A549 (cell line): Measurements from ENCODE around the gene SULT1A1. TPM values are rescaled to one million over a fixed set of nuclear protein-coding genes. Genes with fewer than 3 reads are reported as not detected.
"Not testable (repeated sequence)": the region's sequence is repeated elsewhere in the genome, so short reads cannot be mapped to it uniquely, and the experiment has no call there.

Experiments
- ATAC-seq, 2 experiments: fragments of 200-7000 bp in 1 of 2; fragments of >200 bp in 1 of 2; cut with Nextera tagmentation in 1 of 2; cut with Tn5 transposase in 1 of 2; 3 replicates each; pipeline versions ENCODE4 v1.8.0 to v1.9.1; 2018 to 2020; ENCODE audit warnings: mild to moderate bottlenecking in 1 of 2, moderate library complexity in 1 of 2
- CTCF ChIA-PET: fragments of 300-600 bp; sonication (Branson Sonifier 250); formaldehyde crosslinking; extraction: SDS; loops from one replicate; lab custom pipeline; 2021; ENCODE audit warnings: antibody characterized with exemption, inconsistent platforms; lab: Yijun Ruan, JAX
- POLR2A ChIA-PET: fragments of 350-600 bp; formaldehyde crosslinking; extraction: SDS; loops from one replicate; lab custom pipeline; 2021; ENCODE audit warnings: antibody characterized with exemption, inconsistent platforms; lab: Yijun Ruan, JAX
- DNase-seq, 2 experiments: peaks; one replicate each; pipeline versions ENCODE4 v3.0.0 to v3.0.0-alpha.2; 2011 to 2016; ENCODE audit warnings: low read depth in 1 of 2, low spot score in 1 of 2
- FAIRE-seq: peaks from 2 replicates; lab custom pipeline; 2011; peaks lifted over from hg19 to GRCh38; lab: Jason Lieb, UNC
- H3K27ac ChIP-seq, 2 experiments: fragments of >200 bp; sonication (Bioruptor Twin); formaldehyde crosslinking; 3 replicates each; pipeline ENCODE4 v1.5.1; 2016 to 2017
- H3K4me1 ChIP-seq: fragments of >200 bp; sonication (Bioruptor Twin); formaldehyde crosslinking; 3 replicates; pipeline ENCODE4 v1.6.1; 2016
- H3K4me2 ChIP-seq: fragments of >200 bp; sonication (Bioruptor Twin); formaldehyde crosslinking; 3 replicates; pipeline ENCODE4 v1.6.1; 2016
- H3K4me3 ChIP-seq: fragments of >200 bp; sonication (Bioruptor Twin); formaldehyde crosslinking; 3 replicates; pipeline ENCODE4 v1.5.1; 2016
- H3K9me3 ChIP-seq: fragments of >200 bp; sonication (Bioruptor Twin); formaldehyde crosslinking; 3 replicates; pipeline ENCODE4 v1.6.1; 2016
- ESRRA ChIP-seq: fragments of 150-350 bp; IDR thresholded peaks from 2 replicates; pipeline ENCODE4 v1.6.1; 2014; ENCODE audit warnings: mild to moderate bottlenecking, low read length, borderline replicate concordance
- GATA3 ChIP-seq: IDR thresholded peaks from 2 replicates; pipeline ENCODE4 v1.6.1; 2012; ENCODE audit warnings: borderline replicate concordance
- HOXB13 ChIP-seq: fragments of 250-450 bp; sonication (Bioruptor Pico); IDR thresholded peaks from 2 replicates; pipeline ENCODE4 v1.5.0; 2020; ENCODE audit warnings: low read depth, mild to moderate bottlenecking, moderate library complexity
- MAFK ChIP-seq: fragments of 450-650 bp; IDR thresholded peaks from 2 replicates; pipeline ENCODE4 v1.6.1; 2014; ENCODE audit not compliant: partially characterized antibody
- MAZ ChIP-seq: fragments of 150-350 bp; IDR thresholded peaks from 2 replicates; pipeline ENCODE4 v1.6.1; 2014; ENCODE audit warnings: antibody characterized with exemption, low read depth, low read length, borderline replicate concordance
- NFE2L2 ChIP-seq: fragments of 150-350 bp; conservative IDR thresholded peaks from 2 replicates; pipeline ENCODE4 v1.6.1; 2014; ENCODE audit warnings: low read length
- NPAS2 ChIP-seq: fragments of 250-450 bp; sonication (Bioruptor Pico); IDR thresholded peaks from 2 replicates; pipeline ENCODE4 v1.8.0; 2022; ENCODE audit warnings: mild to moderate bottlenecking, moderate library complexity, borderline replicate concordance
- PHF8 ChIP-seq: fragments of 200-600 bp; sonication (generic); IDR thresholded peaks from 2 replicates; pipeline ENCODE4 v1.6.1; 2016; ENCODE audit warnings: low read depth, mild to moderate bottlenecking, antibody characterized with exemption, moderate library complexity, borderline replicate concordance
- RNF2 ChIP-seq: fragments of 200-600 bp; sonication (generic); IDR thresholded peaks from 2 replicates; pipeline ENCODE4 v1.6.1; 2016; ENCODE audit warnings: low read depth, mild to moderate bottlenecking, antibody characterized with exemption, moderate library complexity, borderline replicate concordance
- SREBF2 ChIP-seq: fragments of 450-650 bp; IDR thresholded peaks from 2 replicates; pipeline ENCODE4 v1.6.1; 2014; ENCODE audit warnings: mild to moderate bottlenecking, moderate library complexity
- ZFP36 ChIP-seq: fragments of 450-650 bp; IDR thresholded peaks from 2 replicates; pipeline ENCODE4 v1.6.1; 2014; ENCODE audit warnings: borderline replicate concordance; ENCODE audit not compliant: partially characterized antibody
- ZNF302 ChIP-seq: fragments of 250-450 bp; sonication (Bioruptor Pico); IDR thresholded peaks from 2 replicates; pipeline ENCODE4 v1.9.0; 2021; ENCODE audit warnings: inconsistent platforms, mild to moderate bottlenecking, moderate library complexity
- WGBS: methylation state at CpG from one replicate; pipeline ENCODE4 v1.1.6; 2017; ENCODE audit errors: missing lambda C conversion rate; 5-methylcytosine and 5-hydroxymethylcytosine counted together
- polyA plus RNA-seq, 4 experiments: library from polyadenylated mRNA; depleted of rRNA in 3 of 4; stranded (reverse); fragments of >200 nt; fragmentation: RNase III in 1 of 4; extraction: RNeasy Plus Mini Kit Qiagen cat#74134 plus additional on column Dnase treatment in 1 of 4; gene quantifications; 2 replicates in 3 of 4; 3 replicates in 1 of 4; pipeline ENCODE4 v1.2.3, GENCODE V29; 2011 to 2017
- TF ChIP-seq, protein P1 (sequence below): fragments of 250-450 bp; sonication (Bioruptor Pico); IDR thresholded peaks from 2 replicates; pipeline ENCODE4 v1.5.0; 2021; ENCODE audit warnings: mild to moderate bottlenecking, moderate library complexity, borderline replicate concordance
- TF ChIP-seq, protein P2 (sequence below): fragments of 200-600 bp; sonication (generic); IDR thresholded peaks from 2 replicates; pipeline ENCODE4 v1.6.1; 2016; ENCODE audit warnings: antibody characterized with exemption, mild to moderate bottlenecking, moderate library complexity
- TF ChIP-seq, protein P3 (sequence below): fragments of >200 bp; sonication (Bioruptor Twin); formaldehyde crosslinking; IDR thresholded peaks from 2 replicates; pipeline ENCODE4 v1.6.1; 2016
- TF ChIP-seq, protein P4 (sequence below): fragments of 250-450 bp; sonication (Bioruptor Pico); IDR thresholded peaks from 2 replicates; pipeline ENCODE4 v1.5.0; 2020; ENCODE audit warnings: low read depth, mild to moderate bottlenecking, moderate library complexity

Gene SULT1A1
- polyA plus RNA-seq, 2 of the 4 experiments (the other 2 are of a cell fraction), result 2.5 to 4.0 TPM

DNA sequence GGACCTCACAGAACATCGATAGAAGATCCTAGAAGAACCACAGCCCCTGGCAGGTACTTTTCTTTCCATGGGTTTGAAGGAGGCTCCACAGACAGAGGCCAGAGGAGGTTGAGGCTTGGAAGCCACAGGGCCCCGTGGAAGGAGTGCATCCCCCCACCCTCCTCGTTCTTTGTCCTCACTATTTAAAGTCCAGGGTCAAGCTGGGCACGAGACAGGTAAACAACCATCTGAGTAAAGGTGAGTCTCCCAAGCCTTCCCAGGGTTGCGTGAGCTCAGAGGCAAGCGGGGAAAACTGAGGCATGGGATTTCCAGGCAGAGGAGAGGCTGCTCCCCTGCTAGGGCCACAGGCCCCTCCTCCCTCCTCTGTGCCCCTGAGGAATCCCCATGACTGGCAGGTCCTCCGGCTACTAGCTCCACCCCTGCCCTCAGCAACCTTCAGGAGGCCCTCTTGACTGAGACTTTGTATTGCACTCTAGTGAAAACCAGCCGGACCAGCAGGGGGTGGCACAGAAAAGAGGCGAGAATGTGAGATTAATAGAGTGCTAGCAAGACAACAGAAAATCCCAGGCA, 12.1 kb downstream of the SULT1A1 start (continued):
- TF ChIP-seq NFE2L2 (no peak), MAFK (no peak), ESRRA (no peak), SREBF2 (no peak), PHF8 (no peak), GATA3 (no peak), ZFP36 (no peak)

DNA sequence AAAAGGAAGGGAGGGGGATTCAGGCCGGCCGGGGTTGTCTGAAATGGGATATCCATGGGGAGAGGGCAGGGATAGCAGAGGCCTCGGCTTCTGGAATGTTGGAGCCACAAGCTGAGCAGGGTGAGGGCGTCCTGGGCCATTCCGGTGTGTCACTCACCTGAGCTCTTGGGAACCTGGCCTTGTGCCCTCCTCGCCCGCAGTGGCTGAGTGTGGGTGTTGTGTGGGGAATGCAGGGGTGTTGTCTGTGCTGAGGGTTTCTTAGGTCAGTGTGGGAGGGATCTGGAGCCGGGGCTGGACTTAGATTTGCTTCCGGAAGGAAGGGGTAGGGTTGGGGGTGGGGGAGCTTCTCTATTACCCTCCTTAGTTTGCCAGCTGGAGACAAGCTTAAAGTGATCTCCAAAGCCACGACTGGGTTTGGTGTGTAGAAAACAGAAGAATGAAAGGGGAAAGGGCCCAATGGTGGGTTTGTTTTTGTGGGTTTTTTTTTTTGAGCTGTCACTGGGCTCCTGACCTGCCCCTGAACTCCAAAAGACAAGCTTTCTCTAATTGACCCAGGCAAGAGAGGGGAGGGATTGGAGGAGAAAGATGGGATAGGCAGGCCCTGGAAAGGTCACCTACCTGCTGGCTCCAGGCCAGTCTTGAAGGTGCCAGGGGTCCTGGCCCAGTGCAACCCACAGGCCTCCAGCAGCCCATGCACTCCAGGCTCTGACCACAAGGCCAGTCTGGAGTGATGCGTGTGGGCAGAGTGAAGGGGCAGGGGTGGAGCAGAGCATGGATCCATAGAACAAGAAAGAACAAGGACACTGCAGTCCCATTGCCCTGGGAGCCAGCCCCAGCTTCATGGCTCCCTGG, 12.8 kb downstream of the SULT1A1 start, which contains the start of gene SULT1A2:
Gene SULT1A2, minus strand, starts transcription at position 211 of the 852 bp plus-strand sequence. CDS start 1,120 bp downstream, outside the sequence.
- Histone ChIP-seq H3K9me3 (no peaks in the 10 kb centered on the region), H3K4me2 (no peak within 1 kb of the TSS), H3K4me3 (no peak within 1 kb of the TSS), H3K4me1 (peaks cover 7% of the 10 kb centered on the region; the same call in 2 of the 3 replicates), H3K27ac (peak within 1 kb of the TSS; percentile 21 to 60; a peak in 3 of 6 replicates)
- FAIRE-seq, result no peak
- TF ChIP-seq NPAS2 (CRISPR knock-in tag), result no peak
- no peak for TF ChIP-seq HOXB13
- TF ChIP-seq, protein P1, sequence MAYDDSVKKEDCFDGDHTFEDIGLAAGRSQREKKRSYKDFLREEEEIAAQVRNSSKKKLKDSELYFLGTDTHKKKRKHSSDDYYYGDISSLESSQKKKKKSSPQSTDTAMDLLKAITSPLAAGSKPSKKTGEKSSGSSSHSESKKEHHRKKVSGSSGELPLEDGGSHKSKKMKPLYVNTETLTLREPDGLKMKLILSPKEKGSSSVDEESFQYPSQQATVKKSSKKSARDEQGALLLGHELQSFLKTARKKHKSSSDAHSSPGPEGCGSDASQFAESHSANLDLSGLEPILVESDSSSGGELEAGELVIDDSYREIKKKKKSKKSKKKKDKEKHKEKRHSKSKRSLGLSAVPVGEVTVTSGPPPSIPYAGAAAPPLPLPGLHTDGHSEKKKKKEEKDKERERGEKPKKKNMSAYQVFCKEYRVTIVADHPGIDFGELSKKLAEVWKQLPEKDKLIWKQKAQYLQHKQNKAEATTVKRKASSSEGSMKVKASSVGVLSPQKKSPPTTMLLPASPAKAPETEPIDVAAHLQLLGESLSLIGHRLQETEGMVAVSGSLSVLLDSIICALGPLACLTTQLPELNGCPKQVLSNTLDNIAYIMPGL (CRISPR knock-in tag), result no peak
- no peak for TF ChIP-seq MAZ
- no peak for ATAC-seq
- ChIA-PET CTCF (interaction anchor here (0.6 to 1.3 kb wide), 4 partner anchors 19 to 319 kb away, joined by 3 to 6 read pairs (median 4); no protein-coding TSS in a partner anchor), POLR2A (no interaction called here)
- WGBS, result 85% methylated on average over 10 of the region's 11 CpGs
- no peak for DNase-seq

DNA sequence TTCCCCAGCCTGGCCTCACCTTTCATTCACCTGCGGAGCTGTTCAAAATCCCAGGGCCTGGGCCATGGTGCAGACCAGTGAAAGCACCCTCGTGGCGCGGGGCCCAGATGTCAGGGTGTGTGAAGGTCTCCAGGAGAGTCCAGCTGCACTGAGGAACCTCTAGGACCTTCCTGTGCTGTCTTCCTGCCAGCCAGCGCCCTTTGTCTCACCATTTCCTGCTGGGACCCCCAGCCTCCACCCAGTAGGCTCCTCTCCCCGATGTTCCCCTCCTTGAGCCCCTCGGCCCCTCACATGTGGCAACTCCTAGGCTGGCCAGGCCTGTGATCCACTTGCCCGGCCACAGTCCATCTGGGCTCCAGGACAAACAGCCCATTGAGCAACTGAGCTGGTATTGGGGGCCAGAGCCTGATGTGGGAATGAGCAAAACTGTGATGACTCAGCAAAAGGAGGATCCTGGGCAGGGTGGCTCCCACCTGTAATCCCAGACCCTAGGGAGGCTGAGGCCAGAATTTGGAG, 13.7 kb downstream of the SULT1A1 start:
- Histone ChIP-seq H3K4me2 (no peak overlapping the region), H3K9me3 (no peaks in the 10 kb centered on the region), H3K4me3 (no peak overlapping the region), H3K4me1 (peaks cover 7% of the 10 kb centered on the region; the same call in 2 of the 3 replicates), H3K27ac (peak overlapping the region; percentile 21 to 60; a peak in 3 of 6 replicates)
- ChIA-PET CTCF (interaction anchor here (0.6 to 1.3 kb wide), 2 partner anchors 20 to 28 kb away, joined by 3 to 6 read pairs; no protein-coding TSS in a partner anchor), POLR2A (no interaction called here)
- FAIRE-seq (no peak), DNase-seq (no peak), ATAC-seq (no peak)
- TF ChIP-seq MAFK, result peak; percentile 90
- TF ChIP-seq ESRRA, result no peak
- TF ChIP-seq NFE2L2, result peak; percentile 32; the same call in 1 of the 2 replicates
- WGBS, result 82% methylated on average over 6 of the region's 8 CpGs

DNA sequence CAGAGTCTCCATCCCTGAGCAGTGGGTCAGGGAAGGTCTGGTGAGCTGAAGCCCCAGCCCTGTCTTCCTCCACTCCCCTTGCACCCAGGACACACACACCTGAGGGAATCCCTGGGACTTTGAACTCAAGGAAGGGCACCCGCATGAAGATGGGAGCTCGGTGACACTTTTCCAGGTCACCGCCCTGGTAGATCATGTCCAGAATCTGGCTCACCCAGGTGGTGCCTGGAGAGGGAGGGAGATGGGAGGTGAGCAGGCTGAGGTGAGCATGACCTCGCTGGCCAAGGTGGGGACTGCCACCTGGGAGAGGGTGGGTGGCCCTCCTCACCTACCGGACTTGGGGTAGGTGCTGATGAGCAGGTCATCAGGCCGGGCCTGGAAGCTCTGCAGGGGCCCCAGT, 14.4 kb downstream of the SULT1A1 start:
- WGBS, result 93% methylated on average over 6 of the region's 6 CpGs
- H3K4me3 ChIP-seq, H3K4me2 ChIP-seq, H3K9me3 ChIP-seq, DNase-seq, FAIRE-seq, CTCF ChIA-PET, H3K4me1 ChIP-seq, H3K27ac ChIP-seq, ATAC-seq, POLR2A ChIA-PET: not testable (repeated sequence)

DNA sequence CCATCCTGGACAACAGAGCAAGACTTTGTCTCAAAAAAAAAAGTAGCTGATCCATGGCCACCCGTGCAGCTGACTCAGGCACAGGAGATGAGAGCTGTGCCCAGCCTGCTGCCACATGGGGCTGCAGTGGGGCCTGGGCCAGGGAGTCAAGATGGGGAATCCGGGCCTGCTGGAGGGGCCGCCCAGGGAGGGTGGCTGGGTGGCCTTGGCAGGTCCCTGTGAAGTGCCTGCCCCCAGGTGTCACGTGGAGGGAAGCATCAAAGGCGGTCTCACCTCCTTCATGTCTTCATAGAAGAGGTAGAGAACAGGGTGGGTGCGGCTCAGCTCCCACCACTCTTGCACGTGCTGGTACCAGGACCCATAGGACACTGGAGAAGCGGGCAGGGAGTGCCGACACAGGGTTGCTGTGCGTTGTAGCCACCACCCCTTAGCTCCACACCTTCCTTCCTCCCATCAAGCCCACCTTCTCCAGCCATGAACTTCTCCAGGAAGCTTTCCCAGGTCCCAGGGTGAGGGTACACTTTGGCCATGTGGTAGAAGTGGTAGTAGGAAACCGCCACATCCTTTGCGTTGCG, 16.8 kb downstream of the SULT1A1 start:
- WGBS, result 80% methylated on average over 12 of the region's 13 CpGs
- ATAC-seq, result no peak
- H3K4me2 ChIP-seq, result no peak overlapping the region
- FAIRE-seq, result no peak
- POLR2A ChIA-PET, result interaction anchor here (0.5 kb wide), 1 partner anchor 9 kb away, joined by 4 read pairs; no protein-coding TSS in a partner anchor
- CTCF ChIA-PET, result interaction anchor here (0.8 to 1.5 kb wide), 3 partner anchors 10 to 51 kb away, joined by 3 to 4 read pairs (median 3); no protein-coding TSS in a partner anchor
- no peak overlapping the region for H3K4me3 ChIP-seq
- no peak overlapping the region for H3K27ac ChIP-seq
- no peak for DNase-seq
- H3K9me3 ChIP-seq, result no peaks in the 10 kb centered on the region
- peaks cover 7% of the 10 kb centered on the region; the same call in 2 of the 3 replicates for H3K4me1 ChIP-seq
- TF ChIP-seq, protein P2, sequence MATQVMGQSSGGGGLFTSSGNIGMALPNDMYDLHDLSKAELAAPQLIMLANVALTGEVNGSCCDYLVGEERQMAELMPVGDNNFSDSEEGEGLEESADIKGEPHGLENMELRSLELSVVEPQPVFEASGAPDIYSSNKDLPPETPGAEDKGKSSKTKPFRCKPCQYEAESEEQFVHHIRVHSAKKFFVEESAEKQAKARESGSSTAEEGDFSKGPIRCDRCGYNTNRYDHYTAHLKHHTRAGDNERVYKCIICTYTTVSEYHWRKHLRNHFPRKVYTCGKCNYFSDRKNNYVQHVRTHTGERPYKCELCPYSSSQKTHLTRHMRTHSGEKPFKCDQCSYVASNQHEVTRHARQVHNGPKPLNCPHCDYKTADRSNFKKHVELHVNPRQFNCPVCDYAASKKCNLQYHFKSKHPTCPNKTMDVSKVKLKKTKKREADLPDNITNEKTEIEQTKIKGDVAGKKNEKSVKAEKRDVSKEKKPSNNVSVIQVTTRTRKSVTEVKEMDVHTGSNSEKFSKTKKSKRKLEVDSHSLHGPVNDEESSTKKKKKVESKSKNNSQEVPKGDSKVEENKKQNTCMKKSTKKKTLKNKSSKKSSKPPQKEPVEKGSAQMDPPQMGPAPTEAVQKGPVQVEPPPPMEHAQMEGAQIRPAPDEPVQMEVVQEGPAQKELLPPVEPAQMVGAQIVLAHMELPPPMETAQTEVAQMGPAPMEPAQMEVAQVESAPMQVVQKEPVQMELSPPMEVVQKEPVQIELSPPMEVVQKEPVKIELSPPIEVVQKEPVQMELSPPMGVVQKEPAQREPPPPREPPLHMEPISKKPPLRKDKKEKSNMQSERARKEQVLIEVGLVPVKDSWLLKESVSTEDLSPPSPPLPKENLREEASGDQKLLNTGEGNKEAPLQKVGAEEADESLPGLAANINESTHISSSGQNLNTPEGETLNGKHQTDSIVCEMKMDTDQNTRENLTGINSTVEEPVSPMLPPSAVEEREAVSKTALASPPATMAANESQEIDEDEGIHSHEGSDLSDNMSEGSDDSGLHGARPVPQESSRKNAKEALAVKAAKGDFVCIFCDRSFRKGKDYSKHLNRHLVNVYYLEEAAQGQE, result no peak
- TF ChIP-seq RNF2 (no peak), ZNF302 (CRISPR knock-in tag) (no peak), HOXB13 (no peak)
- TF ChIP-seq, protein P3, sequence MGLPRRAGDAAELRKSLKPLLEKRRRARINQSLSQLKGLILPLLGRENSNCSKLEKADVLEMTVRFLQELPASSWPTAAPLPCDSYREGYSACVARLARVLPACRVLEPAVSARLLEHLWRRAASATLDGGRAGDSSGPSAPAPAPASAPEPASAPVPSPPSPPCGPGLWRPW, result no peak
- TF ChIP-seq, protein P4, sequence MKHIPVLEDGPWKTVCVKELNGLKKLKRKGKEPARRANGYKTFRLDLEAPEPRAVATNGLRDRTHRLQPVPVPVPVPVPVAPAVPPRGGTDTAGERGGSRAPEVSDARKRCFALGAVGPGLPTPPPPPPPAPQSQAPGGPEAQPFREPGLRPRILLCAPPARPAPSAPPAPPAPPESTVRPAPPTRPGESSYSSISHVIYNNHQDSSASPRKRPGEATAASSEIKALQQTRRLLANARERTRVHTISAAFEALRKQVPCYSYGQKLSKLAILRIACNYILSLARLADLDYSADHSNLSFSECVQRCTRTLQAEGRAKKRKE (CRISPR knock-in tag), result no peak
